Midbrain (tissue), 1 donor: Measurements from ENCODE around the gene WDFY3.

ENCODE experiments used
- DNase-seq: peaks from one replicate; lab custom pipeline; 2025; lab: John Stamatoyannopoulos, UW

Gene WDFY3

GRCh38 chr4:84796394-84796793, 170.1 kb downstream of the WDFY3 start:
- DNase-seq = no peak

- no peak for DNase-seq
Measured at GRCh38 chr4:84792366-84793301, 173.9 kb downstream of the WDFY3 start.

GRCh38 chr4:84790769-84791565, 175.5 kb downstream of the WDFY3 start:
- DNase-seq = no peak

GRCh38 chr4:84786478-84786877, 180.0 kb downstream of the WDFY3 start:
- no peak for DNase-seq

GRCh38 chr4:84782517-84782916, 184.0 kb downstream of the WDFY3 start:
- DNase-seq = no peak

- DNase-seq = no peak
Measured at GRCh38 chr4:84780719-84781118, 185.8 kb downstream of the WDFY3 start.

- no peak for DNase-seq
Measured at GRCh38 chr4:84778041-84778440, 188.4 kb downstream of the WDFY3 start.

GRCh38 chr4:84767168-84767567, 199.3 kb downstream of the WDFY3 start:
- DNase-seq = no peak

- DNase-seq = no peak
Measured at GRCh38 chr4:84753321-84753972, 213.0 kb downstream of the WDFY3 start.

- DNase-seq = no peak
Measured at GRCh38 chr4:84751707-84752106, 214.8 kb downstream of the WDFY3 start.

- DNase-seq = no peak
Measured at GRCh38 chr4:84750960-84751283, 215.6 kb downstream of the WDFY3 start.

GRCh38 chr4:84750260-84750959, 216.1 kb downstream of the WDFY3 start:
- DNase-seq = peak; percentile 74

GRCh38 chr4:84740057-84740456, 226.4 kb downstream of the WDFY3 start:
- DNase-seq = no peak

- DNase-seq = no peak
Measured at GRCh38 chr4:84738622-84739021, 227.9 kb downstream of the WDFY3 start.

GRCh38 chr4:84737656-84738055, 228.8 kb downstream of the WDFY3 start:
- DNase-seq = no peak

GRCh38 chr4:84734037-84734436, 232.5 kb downstream of the WDFY3 start:
- no peak for DNase-seq

GRCh38 chr4:84733343-84734033, 233.0 kb downstream of the WDFY3 start:
- no peak for DNase-seq

- DNase-seq = no peak
Measured at GRCh38 chr4:84730375-84730774, 236.1 kb downstream of the WDFY3 start.

GRCh38 chr4:84727491-84727890, 239.0 kb downstream of the WDFY3 start:
- DNase-seq = no peak

GRCh38 chr4:84726356-84726755, 240.1 kb downstream of the WDFY3 start:
- DNase-seq = no peak

- DNase-seq = no peak
Measured at GRCh38 chr4:84722720-84723119, 243.8 kb downstream of the WDFY3 start.
